GM12801 (cell line): Measurements from ENCODE around the gene MED15.

Source experiments
- CTCF ChIP-seq: IDR thresholded peaks from one replicate; pipeline ENCODE4 v1.5.1; 2011; ENCODE audit warnings: control low read depth; ENCODE audit not compliant: insufficient read length; ENCODE audit errors: extremely low read depth

Gene MED15

GRCh38 chr22:20514658-20515406 lies 7.4 kb downstream of the MED15 start:
- no peak for TF ChIP-seq CTCF

GRCh38 chr22:20516399-20516798 lies 9.0 kb downstream of the MED15 start:
- TF ChIP-seq CTCF: no peak

- TF ChIP-seq CTCF: no peak
Measured at GRCh38 chr22:20517422-20517821, 10.0 kb downstream of the MED15 start.

- TF ChIP-seq CTCF: no peak
Measured at GRCh38 chr22:20517841-20518592, 10.6 kb downstream of the MED15 start.

GRCh38 chr22:20519558-20519957 lies 12.1 kb downstream of the MED15 start:
- no peak for TF ChIP-seq CTCF

- no peak for TF ChIP-seq CTCF
Measured at GRCh38 chr22:20520093-20520511, 12.7 kb downstream of the MED15 start.

- no peak for TF ChIP-seq CTCF
Measured at GRCh38 chr22:20522134-20523004, 15.0 kb downstream of the MED15 start.
